ENCODE data around the gene HPGD.

Gene HPGD

DNA sequence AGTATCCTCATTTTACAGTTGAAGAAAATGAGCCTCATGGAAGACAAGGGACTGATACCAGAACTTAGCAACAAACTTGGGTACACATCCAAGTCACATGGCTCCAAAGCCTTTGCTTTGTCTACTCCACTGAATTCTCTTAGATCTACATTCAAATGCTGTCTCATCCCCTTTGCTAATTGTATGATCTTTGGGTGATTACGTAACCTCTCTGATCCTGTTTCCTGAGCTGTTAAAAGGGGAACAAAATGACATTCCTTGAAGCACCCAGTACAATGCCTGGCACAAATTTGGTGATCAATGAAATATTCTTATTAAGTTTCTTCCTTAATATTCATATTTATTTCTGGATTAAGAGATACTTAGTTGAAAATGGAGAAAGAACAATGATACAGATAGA lies 5.9 kb upstream of the HPGD start:
- DNase-seq (ENCODE audit: low spot score): no peak
- TF ChIP-seq CTCF (IDR thresholded peaks at IDR 0.05; ENCODE audit: extremely low read depth, missing control alignments): no peak

DNA sequence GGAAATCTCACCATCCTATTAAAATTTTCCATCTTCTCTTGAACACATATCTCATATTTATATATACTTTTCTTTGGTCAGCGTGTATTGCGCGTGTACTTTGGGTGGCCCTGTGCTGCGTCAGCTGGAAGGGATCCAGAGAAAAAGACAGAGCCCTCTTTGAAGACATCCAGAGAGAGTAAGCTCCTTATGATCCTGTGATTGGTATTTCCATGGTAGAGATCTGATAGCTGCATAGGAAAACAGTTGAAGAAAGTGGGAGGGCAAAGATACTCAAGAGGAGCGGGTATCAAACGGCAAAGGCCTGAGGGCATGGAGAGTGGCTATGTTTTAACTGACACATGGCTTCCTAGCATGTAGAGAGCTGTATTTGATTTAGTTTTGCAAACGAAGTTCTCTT lies 4.4 kb upstream of the HPGD start:
- DNase-seq (ENCODE audit: low spot score): no peak
- TF ChIP-seq CTCF (IDR thresholded peaks at IDR 0.05; ENCODE audit: extremely low read depth, missing control alignments): no peak

- no peak for TF ChIP-seq CTCF (IDR thresholded peaks at IDR 0.05; ENCODE audit: extremely low read depth, missing control alignments)
- DNase-seq (ENCODE audit: low spot score): no peak
Observed at GRCh38 chr4:174524242-174524641, 2.0 kb upstream of the HPGD start.

GRCh38 chr4:174523025-174523693 lies 871 bp upstream of the HPGD start:
- no peak for TF ChIP-seq CTCF (IDR thresholded peaks at IDR 0.05; ENCODE audit: extremely low read depth, missing control alignments)
- no peak for DNase-seq (ENCODE audit: low spot score)

DNA sequence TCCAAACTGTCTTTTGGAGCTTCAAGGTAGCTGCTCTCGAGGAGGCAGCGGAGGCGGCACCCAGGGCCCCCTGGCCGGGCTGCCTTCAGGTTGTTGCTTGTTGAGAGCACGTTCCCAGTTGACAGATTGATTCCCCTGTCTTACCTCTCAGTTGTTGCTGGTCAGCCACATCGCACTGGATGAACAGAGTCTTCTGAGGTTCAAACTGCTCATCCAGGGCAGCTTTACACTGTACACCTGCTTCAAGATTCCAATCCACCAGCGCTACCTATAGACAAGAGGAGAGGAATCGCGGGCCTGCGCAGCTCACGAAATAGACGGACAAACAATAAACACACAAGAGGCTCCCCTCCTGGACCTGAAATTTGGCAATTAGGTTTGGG lies 497 bp downstream of the HPGD start:
- no peak for TF ChIP-seq CTCF (IDR thresholded peaks at IDR 0.05; ENCODE audit: extremely low read depth, missing control alignments)

DNA sequence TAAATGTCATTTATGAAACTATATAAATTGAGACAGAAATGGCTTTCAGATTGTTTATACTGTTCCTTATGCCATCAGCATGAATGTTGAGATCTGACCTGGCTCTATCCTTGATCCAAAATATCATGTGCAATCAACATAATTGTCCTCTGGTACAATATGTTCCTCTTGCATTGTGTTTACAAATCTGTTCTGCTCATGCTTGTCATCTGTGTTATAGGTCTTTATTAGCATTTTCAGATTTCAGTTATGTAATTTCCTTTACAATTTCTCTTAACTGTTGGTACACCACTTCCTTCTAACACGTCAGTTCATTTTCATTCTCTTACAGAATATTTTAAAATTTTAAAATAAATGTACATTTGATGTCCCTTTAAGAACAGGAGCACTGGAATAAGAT lies 1.6 kb downstream of the HPGD start:
- TF ChIP-seq CTCF (IDR thresholded peaks at IDR 0.05; ENCODE audit: extremely low read depth, missing control alignments): no peak
- DNase-seq (ENCODE audit: low spot score): no peak

More for the DNA sequence above, 497 bp downstream of the HPGD start:
- DNase-seq (ENCODE audit: low spot score): no peak

DNA sequence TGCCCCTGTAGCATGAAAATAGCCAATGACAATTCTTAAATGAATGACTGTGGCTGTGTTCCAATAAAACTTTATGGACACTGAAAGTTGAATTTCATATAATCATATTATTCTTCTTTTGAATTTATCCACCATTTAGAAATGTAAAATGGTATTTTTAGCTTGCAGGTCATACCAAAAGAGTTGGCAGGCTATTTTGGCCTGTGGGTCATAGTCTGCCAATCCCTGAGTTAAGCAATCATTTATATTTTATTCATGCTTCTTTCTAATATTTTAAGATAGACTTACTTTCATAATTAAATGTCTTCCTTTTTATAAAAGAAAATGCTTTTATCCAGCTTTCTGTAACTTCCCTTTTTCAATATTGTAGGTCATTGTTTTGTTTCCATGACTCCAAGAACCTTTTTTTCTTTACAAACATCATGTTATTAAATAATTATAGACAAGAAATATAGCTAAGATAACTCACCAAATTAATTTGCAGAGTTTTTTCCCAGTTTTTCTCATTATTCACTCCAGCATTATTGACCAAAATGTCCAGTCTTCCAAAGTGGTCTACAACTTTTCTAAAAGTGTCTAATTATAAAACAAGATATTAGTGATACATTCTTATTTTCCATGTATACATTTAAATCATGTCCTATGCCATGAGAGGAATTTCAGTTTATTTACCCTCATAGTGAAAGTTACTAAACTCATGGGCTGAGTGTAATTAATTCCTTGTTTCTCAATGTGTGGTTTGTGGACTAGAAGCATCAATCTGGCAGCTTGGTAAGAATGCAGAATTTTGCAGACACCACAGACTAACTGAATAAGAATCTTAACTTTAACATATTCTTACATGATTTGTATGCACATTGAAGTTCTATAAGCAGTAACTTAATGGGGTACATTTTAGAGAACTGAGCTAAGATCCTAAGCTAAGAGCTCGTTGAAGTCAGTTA lies 4.5 kb downstream of the HPGD start:
- TF ChIP-seq CTCF (IDR thresholded peaks at IDR 0.05; ENCODE audit: extremely low read depth, missing control alignments): no peak
- DNase-seq (ENCODE audit: low spot score): no peak
